Measurements from ENCODE around the gene MARF1. TPM values are rescaled to one million over a fixed set of nuclear protein-coding genes. Genes with fewer than 3 reads are reported as not detected.

Gene MARF1
- total RNA-seq, 4 donors from 2014 or later: 21.0 to 91.9 (median 42.2) TPM

GRCh38 chr16:15564604-15565339 is 78.2 kb downstream of the MARF1 start:
- no peaks in the 10 kb centered on the region for H3K27me3 ChIP-seq
- TF ChIP-seq POLR2A (IDR thresholded peaks at IDR 0.05): no peak
- TF ChIP-seq CTCF (IDR thresholded peaks at IDR 0.05): no peak
- H3K4me1 ChIP-seq: no peaks in the 10 kb centered on the region
- intact Hi-C loops (cut with DNase I; ENCODE audit: low total_unique reads): no loop called here
- no peaks in the 10 kb centered on the region for H3K9me3 ChIP-seq
- DNase-seq: no peak
- H3K36me3 ChIP-seq: no peaks in the 10 kb centered on the region
- H3K4me3 ChIP-seq: no peak overlapping the region
- no peak overlapping the region for H3K27ac ChIP-seq

- TF ChIP-seq POLR2A (IDR thresholded peaks at IDR 0.05) (no peak), CTCF (IDR thresholded peaks at IDR 0.05) (no peak)
- intact Hi-C loops (cut with DNase I; ENCODE audit: low total_unique reads): no loop called here
Observed at GRCh38 chr16:15559176-15559575, 83.8 kb downstream of the MARF1 start.

GRCh38 chr16:15557258-15557657 is 85.7 kb downstream of the MARF1 start:
- Histone ChIP-seq H3K27ac (no peak overlapping the region), H3K36me3 (no peaks in the 10 kb centered on the region)

More at GRCh38 chr16:15559176-15559575, 83.8 kb downstream of the MARF1 start:
- H3K36me3 ChIP-seq: no peaks in the 10 kb centered on the region
- no peaks in the 10 kb centered on the region for H3K4me1 ChIP-seq
- H3K27me3 ChIP-seq: no peaks in the 10 kb centered on the region
- no peak for DNase-seq
- H3K4me3 ChIP-seq: no peak overlapping the region
- H3K9me3 ChIP-seq: no peaks in the 10 kb centered on the region
- H3K27ac ChIP-seq: no peak overlapping the region

GRCh38 chr16:15556130-15556529 is 86.8 kb downstream of the MARF1 start:
- no peak for DNase-seq
- no peaks in the 10 kb centered on the region for H3K27me3 ChIP-seq
- intact Hi-C loops (cut with DNase I; ENCODE audit: low total_unique reads): no loop called here
- H3K4me1 ChIP-seq: no peaks in the 10 kb centered on the region
- no peaks in the 10 kb centered on the region for H3K9me3 ChIP-seq
- no peak overlapping the region for H3K4me3 ChIP-seq
- no peak overlapping the region for H3K27ac ChIP-seq
- TF ChIP-seq CTCF (IDR thresholded peaks at IDR 0.05): no peak
- no peak for TF ChIP-seq POLR2A (IDR thresholded peaks at IDR 0.05)
- H3K36me3 ChIP-seq: no peaks in the 10 kb centered on the region

More at GRCh38 chr16:15557258-15557657, 85.7 kb downstream of the MARF1 start:
- DNase-seq: no peak
- no peaks in the 10 kb centered on the region for H3K4me1 ChIP-seq
- TF ChIP-seq POLR2A (IDR thresholded peaks at IDR 0.05) (no peak), CTCF (IDR thresholded peaks at IDR 0.05) (no peak)
- no peaks in the 10 kb centered on the region for H3K27me3 ChIP-seq
- H3K4me3 ChIP-seq: no peak overlapping the region
- intact Hi-C loops (cut with DNase I; ENCODE audit: low total_unique reads): no loop called here
- no peaks in the 10 kb centered on the region for H3K9me3 ChIP-seq

- no peaks in the 10 kb centered on the region for H3K9me3 ChIP-seq
- H3K27me3 ChIP-seq: no peaks in the 10 kb centered on the region
- intact Hi-C loops (cut with DNase I; ENCODE audit: low total_unique reads): no loop called here
- DNase-seq: no peak
- no peak overlapping the region for H3K27ac ChIP-seq
- no peak overlapping the region for H3K4me3 ChIP-seq
- H3K4me1 ChIP-seq: no peaks in the 10 kb centered on the region
- no peaks in the 10 kb centered on the region for H3K36me3 ChIP-seq
- TF ChIP-seq POLR2A (IDR thresholded peaks at IDR 0.05): no peak
- no peak for TF ChIP-seq CTCF (IDR thresholded peaks at IDR 0.05)
Observed at GRCh38 chr16:15553313-15554088, 89.5 kb downstream of the MARF1 start.

Data from uterus (tissue), 4 donors.